Adrenal gland (tissue), 5 donors: ENCODE measurements around the gene COMMD4.

Experiments used
- CTCF ChIP-seq, 6 experiments: fragments of 450-650 bp in 4 of 6; fragments of 200-600 bp in 2 of 6; sonication (generic) in 1 of 6; IDR thresholded peaks; 1 replicate in 5 of 6; 2 replicates in 1 of 6; pipeline versions ENCODE4 v1.5.1 to v1.8.0; 2016 to 2021; ENCODE audit warnings: antibody characterized with exemption in 6 of 6, mild to moderate bottlenecking in 2 of 6, moderate library complexity in 1 of 6
- POLR2A ChIP-seq, 2 donors: fragments of 450-650 bp; IDR thresholded peaks; one replicate each; pipeline ENCODE4 v1.6.1; 2017; ENCODE audit warnings: antibody characterized with exemption in 2 of 2, mild to moderate bottlenecking in 2 of 2, moderate library complexity in 1 of 2
- donor health status: DM: no; HTN: no; CAD: no.

DNA sequence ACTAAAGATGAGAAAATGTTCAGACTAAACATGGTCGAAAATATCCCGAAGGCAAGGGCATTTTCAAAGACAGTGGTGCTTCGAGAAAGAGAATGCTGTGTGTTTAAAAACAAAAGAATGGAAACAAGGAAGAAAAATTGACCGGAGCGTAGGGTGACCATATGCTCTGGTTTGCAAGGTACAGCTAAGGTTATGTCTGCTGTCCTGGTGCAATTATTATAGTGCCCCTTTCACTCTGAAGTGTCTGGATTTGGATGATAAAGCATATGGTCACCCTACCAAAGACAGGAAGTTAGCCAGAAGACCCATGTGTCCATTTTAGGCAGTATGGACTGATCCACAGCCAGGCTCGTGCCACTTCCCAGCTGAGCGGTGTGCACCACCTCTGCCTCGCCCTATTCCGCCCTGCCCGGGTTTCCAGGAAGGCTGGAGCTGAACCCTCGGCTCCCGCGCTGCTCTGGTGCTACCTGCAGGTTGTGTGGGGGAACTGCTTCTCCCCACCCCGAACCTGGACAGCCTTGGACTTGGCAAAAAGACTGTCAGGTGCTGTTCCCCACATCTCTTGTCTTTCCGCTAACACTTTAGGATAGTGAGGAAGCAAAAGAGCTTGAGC, 28.0 kb upstream of the COMMD4 start:
- TF ChIP-seq CTCF (IDR thresholded peaks at IDR 0.05), result peak in 5 of 6 experiments; percentile 15 to 48 (median 24)
- TF ChIP-seq POLR2A (IDR thresholded peaks at IDR 0.05), result no peak
